Neural cell (in vitro differentiated cells): ENCODE data around the gene WNK2. TPM values are rescaled to one million over a fixed set of nuclear protein-coding genes. Genes with fewer than 3 reads are reported as not detected.

Source experiments
- H2AFZ ChIP-seq: fragments of 200-600, 300-800 bp; sonication (generic), shearing (Covaris generic); 2 replicates; pipeline ENCODE4 v1.6.0; 2014; ENCODE audit warnings: low read depth, mild to moderate bottlenecking, antibody characterized with exemption, low read length, moderate library complexity
- H3F3A ChIP-seq: fragments of 200-600 bp; shearing (Covaris generic); 2 replicates; pipeline ENCODE4 v1.6.1; 2016; ENCODE audit warnings: mild to moderate bottlenecking, moderate library complexity, mixed read lengths, antibody characterized with exemption, low read length; ENCODE audit not compliant: insufficient read depth, poor library complexity, severe bottlenecking
- H3K27ac ChIP-seq: fragments of 200-600, 300-800 bp; sonication (generic), shearing (Covaris generic); 2 replicates; pipeline ENCODE4 v1.5.1; 2014; ENCODE audit warnings: mild to moderate bottlenecking, low read length, moderate library complexity
- H3K27me3 ChIP-seq: fragments of 300-800, 200-600 bp; sonication (generic), shearing (Covaris generic); 2 replicates; pipeline ENCODE4 v1.6.0; 2014; ENCODE audit warnings: mild to moderate bottlenecking, low read depth, low read length, moderate library complexity; ENCODE audit not compliant: insufficient read depth
- H3K36me3 ChIP-seq: fragments of 300-800, 200-600 bp; sonication (generic), shearing (Covaris generic); 2 replicates; pipeline ENCODE4 v1.5.1; 2014; ENCODE audit warnings: mild to moderate bottlenecking, antibody characterized with exemption, low read length, moderate library complexity; ENCODE audit not compliant: insufficient read depth
- H3K4me2 ChIP-seq: fragments of 300-800, 200-600 bp; sonication (generic), shearing (Covaris generic); 2 replicates; pipeline ENCODE4 v1.6.0; 2014; ENCODE audit warnings: mild to moderate bottlenecking, low read length
- H3K4me3 ChIP-seq: fragments of 300-800, 200-600 bp; sonication (generic), shearing (Covaris generic); 2 replicates; pipeline ENCODE4 v1.5.1; 2014; ENCODE audit warnings: mild to moderate bottlenecking, low read length, moderate library complexity
- H3K79me2 ChIP-seq: fragments of 200-600 bp; shearing (Covaris generic); replicated peaks from 2 replicates; pipeline ENCODE4 v1.6.0; 2014; ENCODE audit warnings: mild to moderate bottlenecking, low read length, moderate library complexity; ENCODE audit not compliant: insufficient read depth
- H3K9ac ChIP-seq: fragments of 300-800, 200-600 bp; sonication (generic), shearing (Covaris generic); 2 replicates; pipeline ENCODE4 v1.6.1; 2016; ENCODE audit warnings: mild to moderate bottlenecking, low read length, mixed read lengths
- H3K9me2 ChIP-seq: fragments of 200-600 bp; shearing (Covaris generic); 2 replicates; pipeline ENCODE4 v1.6.1; 2016; ENCODE audit warnings: mild to moderate bottlenecking, low read length, mixed read lengths; ENCODE audit not compliant: insufficient read depth
- H3K9me3 ChIP-seq: fragments of 200-600, 300-800 bp; sonication (generic), shearing (Covaris generic); 2 replicates; pipeline ENCODE4 v1.6.1; 2016; ENCODE audit warnings: mild to moderate bottlenecking, mixed run types, low read length, moderate library complexity, mixed read lengths
- H4K20me1 ChIP-seq: fragments of 200-600 bp; shearing (Covaris generic); 2 replicates; pipeline ENCODE4 v1.6.1; 2016; ENCODE audit warnings: mild to moderate bottlenecking, mixed run types; ENCODE audit not compliant: insufficient read depth
- EP300 ChIP-seq: fragments of 450-650 bp; conservative IDR thresholded peaks from 2 replicates; pipeline ENCODE4 v1.6.1; 2014; ENCODE audit warnings: antibody characterized with exemption, mild to moderate bottlenecking, moderate library complexity; ENCODE audit not compliant: poor library complexity, severe bottlenecking
- EZH2 ChIP-seq: fragments of 200-600, 300-800 bp; shearing (Covaris generic), sonication (generic); IDR thresholded peaks from 2 replicates; pipeline ENCODE4 v1.6.1; 2014; ENCODE audit warnings: antibody characterized with exemption, low read length, borderline replicate concordance, mild to moderate bottlenecking; ENCODE audit not compliant: insufficient read depth, poor library complexity, severe bottlenecking
- MXI1 ChIP-seq: fragments of 450-650 bp; conservative IDR thresholded peaks from 2 replicates; pipeline ENCODE4 v1.6.1; 2014; ENCODE audit warnings: antibody characterized with exemption, mild to moderate bottlenecking; ENCODE audit not compliant: poor library complexity, severe bottlenecking
- POLR2AphosphoS5 ChIP-seq: IDR thresholded peaks from 2 replicates; pipeline ENCODE4 v1.6.1; 2012
- RAD21 ChIP-seq: fragments of 450-650 bp; conservative IDR thresholded peaks from 2 replicates; pipeline ENCODE4 v1.6.1; 2014; ENCODE audit warnings: antibody characterized with exemption, mild to moderate bottlenecking, moderate library complexity
- REST ChIP-seq: IDR thresholded peaks from 2 replicates; pipeline ENCODE4 v1.6.1; 2012; ENCODE audit warnings: borderline replicate concordance
- SMC3 ChIP-seq: fragments of 450-650 bp; conservative IDR thresholded peaks from 2 replicates; pipeline ENCODE4 v1.6.1; 2014; ENCODE audit warnings: antibody characterized with exemption, mild to moderate bottlenecking, moderate library complexity; ENCODE audit not compliant: poor library complexity
- TAF1 ChIP-seq: IDR thresholded peaks from 2 replicates; pipeline ENCODE4 v1.6.1; 2012; ENCODE audit warnings: low read depth
- polyA plus RNA-seq: library from polyadenylated mRNA; depleted of rRNA; stranded (reverse); fragments of >200 nt; gene quantifications from 2 replicates; pipeline ENCODE4 v1.2.3, GENCODE V29; 2014
- TF ChIP-seq, protein P1 (sequence below): fragments of 450-650 bp; IDR thresholded peaks from 2 replicates; pipeline ENCODE4 v1.5.1; 2014; ENCODE audit warnings: antibody characterized with exemption, mild to moderate bottlenecking, moderate library complexity; ENCODE audit not compliant: poor library complexity, severe bottlenecking

The WNK2 gene
- polyA plus RNA-seq, 1 donor from 2014 or later, result 37.1 TPM

GRCh38 chr9:93262537-93263310, 78.8 kb downstream of the WNK2 start:
- H3K27me3 ChIP-seq, result no peaks in the 10 kb centered on the region
- no peaks in the 10 kb centered on the region for H3K9me2 ChIP-seq
- no peak overlapping the region for H3K9ac ChIP-seq
- H3K9me3 ChIP-seq, result no peaks in the 10 kb centered on the region
- no peaks in the 10 kb centered on the region for H3F3A ChIP-seq
- H3K79me2 ChIP-seq, result no peaks in the 10 kb centered on the region
- no peaks in the 10 kb centered on the region for H4K20me1 ChIP-seq
- no peak for TF ChIP-seq REST
- no peak for TF ChIP-seq EZH2
- no peak for TF ChIP-seq TAF1
- no peak for TF ChIP-seq SMC3
- no peak for TF ChIP-seq RAD21
- TF ChIP-seq, protein P1, sequence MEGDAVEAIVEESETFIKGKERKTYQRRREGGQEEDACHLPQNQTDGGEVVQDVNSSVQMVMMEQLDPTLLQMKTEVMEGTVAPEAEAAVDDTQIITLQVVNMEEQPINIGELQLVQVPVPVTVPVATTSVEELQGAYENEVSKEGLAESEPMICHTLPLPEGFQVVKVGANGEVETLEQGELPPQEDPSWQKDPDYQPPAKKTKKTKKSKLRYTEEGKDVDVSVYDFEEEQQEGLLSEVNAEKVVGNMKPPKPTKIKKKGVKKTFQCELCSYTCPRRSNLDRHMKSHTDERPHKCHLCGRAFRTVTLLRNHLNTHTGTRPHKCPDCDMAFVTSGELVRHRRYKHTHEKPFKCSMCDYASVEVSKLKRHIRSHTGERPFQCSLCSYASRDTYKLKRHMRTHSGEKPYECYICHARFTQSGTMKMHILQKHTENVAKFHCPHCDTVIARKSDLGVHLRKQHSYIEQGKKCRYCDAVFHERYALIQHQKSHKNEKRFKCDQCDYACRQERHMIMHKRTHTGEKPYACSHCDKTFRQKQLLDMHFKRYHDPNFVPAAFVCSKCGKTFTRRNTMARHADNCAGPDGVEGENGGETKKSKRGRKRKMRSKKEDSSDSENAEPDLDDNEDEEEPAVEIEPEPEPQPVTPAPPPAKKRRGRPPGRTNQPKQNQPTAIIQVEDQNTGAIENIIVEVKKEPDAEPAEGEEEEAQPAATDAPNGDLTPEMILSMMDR, result no peak
- TF ChIP-seq EP300, result no peak
- no peak for TF ChIP-seq MXI1
- TF ChIP-seq POLR2AphosphoS5, result no peak
- H2AFZ ChIP-seq, result no peak overlapping the region
- no peaks in the 10 kb centered on the region for H3K36me3 ChIP-seq
- no peak overlapping the region for H3K27ac ChIP-seq
- H3K4me2 ChIP-seq, result no peak overlapping the region
- no peak overlapping the region for H3K4me3 ChIP-seq

DNA sequence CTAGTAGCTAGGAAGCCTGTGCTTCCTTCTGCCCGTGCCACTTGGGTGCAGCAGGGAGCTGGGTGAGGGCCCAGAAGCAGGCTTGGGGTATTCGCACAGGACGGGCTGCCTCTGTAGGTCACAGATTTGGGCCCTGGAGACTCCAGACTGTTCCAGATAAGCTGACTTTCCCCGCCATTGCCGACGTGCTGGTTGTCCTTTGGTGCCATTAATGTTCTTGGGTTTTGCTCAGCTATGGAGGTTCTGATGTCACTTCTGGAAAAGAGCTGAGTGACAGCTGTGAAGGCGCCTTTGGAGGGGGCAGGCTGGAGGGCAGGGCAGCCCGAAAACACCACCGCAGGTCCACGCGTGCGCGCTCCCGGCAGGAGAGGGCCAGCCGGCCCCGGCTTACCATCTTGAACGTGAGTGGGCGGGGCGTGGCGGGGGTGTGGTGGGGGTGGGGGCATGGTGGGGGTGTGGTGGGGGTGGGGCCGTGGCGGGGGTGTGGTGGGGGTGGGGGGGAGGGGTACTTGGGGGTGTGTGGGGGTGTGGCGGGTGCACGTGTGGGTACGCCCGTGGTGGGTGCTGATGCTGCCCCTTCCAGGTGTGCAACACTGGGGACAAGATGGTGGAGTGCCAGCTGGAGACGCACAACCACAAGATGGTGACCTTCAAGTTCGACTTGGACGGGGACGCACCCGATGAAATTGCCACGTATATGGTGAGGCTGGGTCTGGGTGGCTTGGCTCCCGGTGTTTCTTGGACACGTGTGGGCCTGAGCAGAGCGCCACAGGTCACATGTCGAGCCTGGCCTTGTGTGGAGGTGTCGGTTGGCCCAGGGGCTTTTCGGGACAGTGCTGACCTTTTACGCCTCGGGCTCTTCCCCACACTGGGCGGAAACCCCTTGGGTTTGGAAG, 79.6 kb downstream of the WNK2 start:
- Histone ChIP-seq H2AFZ (no peak overlapping the region), H3K9ac (no peak overlapping the region), H3F3A (no peaks in the 10 kb centered on the region), H3K79me2 (no peaks in the 10 kb centered on the region), H3K27ac (no peak overlapping the region), H3K4me2 (no peak overlapping the region), H3K9me2 (no peaks in the 10 kb centered on the region), H3K4me3 (no peak overlapping the region), H3K9me3 (no peaks in the 10 kb centered on the region), H3K36me3 (peaks cover 2% of the 10 kb centered on the region), H3K27me3 (no peaks in the 10 kb centered on the region), H4K20me1 (no peaks in the 10 kb centered on the region)
- TF ChIP-seq POLR2AphosphoS5, result no peak
- TF ChIP-seq REST, result no peak
- TF ChIP-seq, protein P1, result no peak
- TF ChIP-seq RAD21, result no peak
- TF ChIP-seq TAF1, result no peak
- TF ChIP-seq SMC3, result no peak
- no peak for TF ChIP-seq EZH2
